HG02970 (cell line): Measurements from ENCODE around the gene CD55.

Experiments used
- ATAC-seq: cut with Tn5 transposase; IDR thresholded peaks from one replicate; pipeline ENCODE4 v1.9.1; 2021; ENCODE audit warnings: mild to moderate bottlenecking, moderate library complexity, moderate number of reproducible peaks; ENCODE audit not compliant: unreplicated experiment, low FRiP score

Gene CD55

DNA sequence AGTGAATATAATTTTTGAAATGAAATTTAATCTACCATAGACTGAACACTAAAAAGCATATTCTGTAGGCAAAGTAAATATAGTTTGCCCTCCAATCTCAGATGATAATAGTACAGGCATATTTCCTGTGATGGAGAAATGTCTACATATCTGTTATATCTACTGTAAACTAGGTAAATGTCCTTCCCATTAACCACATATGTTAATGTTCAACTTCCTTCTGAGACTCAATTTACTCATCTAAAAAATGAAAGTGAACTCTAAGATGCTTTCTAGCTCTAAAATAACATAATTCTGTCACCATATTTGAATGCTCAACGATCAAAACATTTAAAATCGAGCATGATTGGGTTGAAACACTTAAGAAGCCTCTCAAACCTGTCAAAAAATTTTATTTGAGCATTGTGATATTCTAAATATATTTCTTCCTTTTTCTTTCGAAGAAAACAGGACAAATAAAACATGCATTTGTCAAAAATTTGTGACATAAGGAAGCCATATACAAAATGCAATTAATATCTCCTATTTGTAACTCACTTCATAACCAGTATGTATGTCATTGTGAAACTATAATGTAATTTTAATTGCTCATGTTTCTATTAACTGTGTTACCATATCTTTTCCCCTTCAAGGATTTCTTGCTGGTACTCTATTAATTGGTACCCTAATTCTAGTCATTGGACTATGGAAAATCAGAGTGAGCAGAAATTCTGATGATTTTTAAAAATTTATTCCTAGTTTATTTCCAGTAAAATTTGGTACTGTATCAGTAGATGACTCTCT is 34.2 kb downstream of the CD55 start:
- ATAC-seq, result no peak

DNA sequence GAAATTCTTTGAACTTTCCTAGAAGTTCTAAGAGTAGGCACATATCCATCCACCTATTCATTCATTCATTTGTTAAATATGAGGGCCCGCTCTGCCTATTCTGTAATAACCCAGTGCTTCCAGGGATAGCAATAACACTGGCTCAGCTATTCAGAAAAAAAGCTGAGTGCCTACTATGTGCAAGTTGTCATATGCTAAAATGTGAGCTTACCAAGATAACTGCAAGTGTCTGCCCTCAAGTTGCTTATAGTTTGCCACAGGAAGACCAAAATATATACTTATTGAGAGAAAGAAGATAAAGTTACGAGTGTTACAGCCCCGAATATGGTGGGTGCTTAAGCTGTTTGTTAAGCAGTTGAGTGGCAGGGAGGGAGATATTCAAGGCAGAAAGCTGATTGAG is 39.6 kb downstream of the CD55 start:
- no peak for ATAC-seq

DNA sequence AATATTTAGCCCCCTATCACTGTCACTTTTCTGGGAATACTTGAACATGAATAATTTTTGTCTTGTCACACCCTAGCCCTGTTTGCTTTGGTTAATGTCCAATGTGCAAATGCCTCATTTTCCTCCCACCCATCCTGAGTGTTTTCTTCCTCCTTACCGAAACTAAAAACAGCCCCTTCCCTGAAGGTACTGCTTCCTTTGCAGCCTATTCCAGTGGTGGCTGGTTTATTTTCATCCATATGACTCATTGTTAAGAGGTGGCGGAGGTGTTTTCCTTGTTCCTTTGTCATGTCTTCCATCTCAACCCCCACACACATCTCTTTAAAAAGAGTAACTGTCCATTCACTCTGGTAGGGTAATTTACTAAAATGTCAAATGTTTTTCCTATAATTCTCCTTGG is 40.4 kb downstream of the CD55 start:
- ATAC-seq, result no peak

DNA sequence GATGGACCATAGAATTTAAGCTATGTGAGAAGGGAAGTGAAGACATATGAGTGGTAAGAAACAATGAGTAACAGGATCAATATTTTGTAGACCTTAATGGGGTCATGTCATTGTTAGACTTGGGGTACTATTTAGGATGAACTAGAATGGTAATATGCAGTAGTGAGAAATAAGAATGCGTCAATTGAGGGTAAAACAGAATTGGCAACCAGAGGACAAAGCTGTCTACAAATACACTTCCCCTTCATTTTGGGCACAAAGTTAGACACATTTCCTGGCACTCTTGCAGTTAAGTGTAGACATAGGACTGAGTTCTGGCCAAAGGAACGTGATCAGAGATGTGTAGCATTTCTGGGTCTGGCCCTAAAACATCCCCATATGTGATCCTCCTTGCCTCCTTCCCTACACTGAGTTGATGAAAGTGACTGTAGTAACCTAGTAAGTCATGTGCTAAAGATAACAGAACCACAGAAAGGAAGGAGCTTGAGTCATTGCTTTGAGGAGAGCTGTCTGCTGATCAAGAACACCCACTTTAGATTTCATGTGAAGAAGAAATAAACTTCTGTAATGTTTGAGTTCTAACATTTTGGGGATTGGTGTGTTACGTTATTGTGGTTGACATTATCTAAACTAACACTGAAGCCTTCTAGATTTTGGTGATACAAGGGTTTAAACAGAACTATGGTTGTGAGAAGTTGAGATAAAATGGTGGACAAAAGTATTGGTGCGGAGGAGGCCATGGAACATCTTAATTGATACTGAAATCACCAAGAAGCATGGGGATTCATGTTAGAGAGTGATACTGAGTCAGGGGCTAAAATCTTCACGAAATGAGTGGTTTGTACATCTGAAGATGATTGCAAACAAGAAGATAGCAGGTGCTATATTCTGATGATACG is 41.7 kb downstream of the CD55 start:
- no peak for ATAC-seq

DNA sequence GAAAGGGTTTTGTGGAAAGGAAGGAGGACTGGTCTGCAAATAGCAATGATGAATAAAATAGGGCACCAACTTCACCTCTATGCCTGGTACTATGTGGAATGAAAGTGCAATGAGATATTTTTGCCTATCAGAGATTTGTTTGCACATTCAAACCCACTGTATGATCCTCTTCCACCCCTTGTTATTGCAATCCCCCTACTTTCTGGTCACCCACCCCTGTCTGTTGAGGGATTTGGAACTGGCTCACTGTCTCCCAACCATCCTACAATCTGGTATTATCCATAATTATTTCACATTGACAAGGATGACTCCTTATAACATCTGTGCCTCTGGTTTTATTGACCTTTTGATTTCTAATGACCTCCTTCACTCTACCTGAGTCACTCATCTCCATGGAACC is 42.4 kb downstream of the CD55 start:
- no peak for ATAC-seq

DNA sequence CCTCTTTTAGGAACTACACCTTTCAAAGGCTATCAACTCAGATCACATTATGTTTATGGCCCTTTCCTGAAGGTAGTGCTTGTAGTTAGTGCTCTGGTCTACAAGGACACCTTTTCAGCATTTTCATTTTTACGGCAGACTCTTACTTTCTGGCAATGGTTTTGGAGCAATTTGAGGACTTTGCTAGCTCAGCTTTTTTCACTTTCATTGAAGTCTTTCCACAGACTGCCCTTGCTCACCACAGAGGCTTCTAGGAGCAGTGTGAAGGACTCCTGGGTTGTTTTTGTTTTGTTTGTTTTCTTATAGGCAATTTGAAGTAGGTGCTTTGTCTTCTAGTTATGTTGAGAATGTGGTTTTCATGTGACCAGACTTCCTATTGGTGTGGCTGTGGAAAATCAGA is 43.1 kb downstream of the CD55 start:
- no peak for ATAC-seq

DNA sequence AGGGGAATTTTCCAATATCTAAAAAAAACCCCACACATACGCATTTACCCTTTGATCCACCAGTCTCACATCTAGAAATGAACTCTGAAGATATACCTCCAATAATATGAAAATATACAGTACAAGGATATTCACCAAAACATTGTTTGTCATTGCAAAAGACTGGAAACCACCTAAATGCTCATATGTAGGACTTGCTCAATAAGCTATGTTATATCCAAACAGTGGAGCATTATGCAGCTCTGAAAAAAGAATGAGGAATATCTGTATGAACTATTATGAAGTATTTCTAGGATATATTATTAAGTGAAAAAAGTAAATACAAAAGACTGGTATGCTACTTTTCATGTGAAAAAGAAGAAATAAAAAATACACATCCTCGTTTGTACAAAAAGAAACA is 43.6 kb downstream of the CD55 start:
- no peak for ATAC-seq

DNA sequence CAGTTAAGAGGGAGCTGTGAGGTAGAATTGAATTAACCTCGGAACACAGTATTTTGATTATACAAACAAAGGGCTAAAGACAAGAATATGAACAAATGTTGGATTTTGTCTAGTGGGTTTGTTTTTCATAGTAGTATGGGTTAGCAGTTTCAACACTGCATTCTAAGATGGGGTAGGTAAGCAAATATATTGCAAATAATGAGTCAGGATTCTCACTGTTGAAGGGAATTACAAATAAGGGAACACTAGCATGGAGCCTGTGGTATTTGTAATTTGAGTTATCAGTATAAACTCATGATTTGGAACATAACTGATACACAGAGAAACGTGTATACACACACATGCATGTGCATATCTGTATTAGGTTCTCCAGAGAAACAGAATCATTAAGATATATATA is 44.5 kb downstream of the CD55 start:
- no peak for ATAC-seq

DNA sequence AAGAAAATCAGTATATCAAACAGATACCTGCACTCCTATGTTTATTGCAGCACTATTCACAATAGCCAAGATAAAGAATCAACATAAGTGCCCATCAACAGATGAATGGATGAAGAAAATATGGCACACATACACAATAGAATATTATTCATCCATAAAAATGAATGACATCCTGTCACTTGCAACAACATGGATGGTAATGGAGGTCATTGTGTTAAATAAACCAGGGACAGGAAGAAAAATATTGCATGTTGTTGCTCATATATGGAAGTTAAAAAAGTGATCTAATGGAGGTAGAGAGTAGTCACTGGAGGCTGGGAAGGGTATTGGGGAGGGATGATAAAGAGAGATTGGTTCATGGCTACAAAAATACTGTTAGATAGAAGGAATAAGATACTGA is 67.2 kb downstream of the CD55 start:
- no peak for ATAC-seq

DNA sequence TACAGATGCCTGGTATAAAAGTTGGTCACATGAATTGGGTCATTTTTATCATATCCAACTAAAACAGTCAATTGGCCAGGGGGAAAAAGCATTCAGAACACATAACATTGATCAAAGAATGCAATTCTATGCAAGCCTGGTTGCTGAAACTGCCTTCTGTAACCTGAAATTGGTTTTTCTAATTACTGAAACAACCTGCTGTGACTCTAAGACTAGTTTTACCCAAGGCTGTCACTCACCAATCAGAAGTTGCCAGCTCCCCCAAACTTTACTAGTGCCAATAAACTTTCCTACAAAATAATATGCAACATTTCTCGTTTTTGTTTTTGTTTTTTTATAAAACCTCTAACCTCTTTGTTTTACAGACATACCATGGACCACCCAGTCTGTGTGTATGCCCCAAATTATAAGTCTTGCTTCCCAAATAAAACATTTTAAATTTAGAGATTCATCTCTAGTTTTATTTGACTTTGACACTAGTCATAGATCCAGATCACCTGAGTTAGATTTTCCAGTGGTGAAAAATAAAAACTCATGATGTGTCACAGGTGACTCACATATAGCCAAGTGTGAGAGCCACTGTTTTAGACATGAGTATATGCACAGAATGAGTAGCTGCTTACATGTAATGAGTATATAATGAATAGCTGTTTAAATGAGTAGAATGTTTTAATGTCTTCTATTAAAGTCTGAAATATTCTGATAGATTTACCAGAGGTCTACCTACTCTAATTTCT is 68.4 kb downstream of the CD55 start:
- ATAC-seq, result no peak

DNA sequence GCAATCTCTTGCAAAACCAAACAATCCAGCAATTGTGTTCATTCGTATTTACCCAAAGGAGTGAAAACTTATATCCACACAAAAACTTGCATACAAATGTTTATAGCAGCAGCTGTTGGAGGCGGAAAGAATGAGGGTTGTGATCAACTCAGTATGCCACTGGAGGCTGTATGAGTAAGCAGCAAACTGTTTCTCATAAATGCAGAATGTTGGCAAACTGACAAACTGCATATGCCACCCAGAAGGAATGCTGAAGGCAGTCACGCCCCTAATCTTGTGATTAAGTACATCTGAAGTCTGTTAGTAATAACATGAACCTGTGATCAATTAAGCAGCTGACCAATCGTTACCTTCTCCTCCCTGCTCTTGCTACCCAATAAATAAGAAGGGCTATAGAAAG is 72.1 kb downstream of the CD55 start:
- ATAC-seq, result no peak

DNA sequence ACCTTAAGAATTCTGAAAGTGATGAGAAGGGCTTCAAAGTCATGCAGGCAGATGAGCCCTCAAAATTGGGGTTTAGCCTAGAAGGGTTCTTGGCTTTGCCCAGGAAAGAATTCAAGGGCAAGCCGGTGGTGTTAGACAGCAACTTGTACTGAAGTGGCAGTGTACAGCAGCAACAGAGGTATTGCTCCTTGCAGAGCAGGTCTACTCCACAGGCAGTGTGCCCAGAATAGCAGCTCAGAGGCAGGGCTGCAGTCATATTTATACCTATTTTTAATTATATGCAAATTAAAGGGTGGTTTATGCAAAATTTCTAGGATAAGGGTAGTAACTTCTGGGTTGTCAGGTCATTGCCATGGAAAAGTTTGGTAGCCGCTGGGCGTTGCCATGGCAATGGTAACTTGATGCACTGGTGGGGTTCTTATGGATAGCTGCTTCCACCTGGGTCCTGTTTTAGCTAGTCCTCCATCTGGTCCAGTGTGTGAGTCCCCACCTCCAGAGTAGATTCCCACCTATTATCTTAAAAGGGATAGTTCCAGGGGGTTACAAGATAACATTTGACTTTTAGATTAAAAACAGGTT is 74.8 kb downstream of the CD55 start:
- no peak for ATAC-seq

DNA sequence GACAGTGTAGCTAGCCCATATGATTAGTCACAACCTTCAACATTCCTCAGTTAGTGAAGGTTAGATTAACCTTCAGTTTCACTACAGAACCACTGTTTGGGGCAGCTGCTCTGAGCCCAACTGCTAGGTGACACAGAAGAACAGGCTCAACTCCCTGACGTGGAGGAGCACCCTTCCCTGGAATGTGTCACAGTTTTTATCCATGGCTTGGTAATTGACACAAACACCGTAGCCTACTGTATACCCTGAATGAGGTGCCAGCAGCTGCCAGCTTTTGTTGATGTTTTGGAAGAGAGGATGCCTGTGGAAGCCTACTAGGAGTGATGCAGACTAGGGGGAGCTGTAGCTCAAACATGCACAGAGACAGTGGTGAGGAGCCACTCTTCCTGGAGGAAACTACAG is 76.0 kb downstream of the CD55 start:
- ATAC-seq, result no peak

DNA sequence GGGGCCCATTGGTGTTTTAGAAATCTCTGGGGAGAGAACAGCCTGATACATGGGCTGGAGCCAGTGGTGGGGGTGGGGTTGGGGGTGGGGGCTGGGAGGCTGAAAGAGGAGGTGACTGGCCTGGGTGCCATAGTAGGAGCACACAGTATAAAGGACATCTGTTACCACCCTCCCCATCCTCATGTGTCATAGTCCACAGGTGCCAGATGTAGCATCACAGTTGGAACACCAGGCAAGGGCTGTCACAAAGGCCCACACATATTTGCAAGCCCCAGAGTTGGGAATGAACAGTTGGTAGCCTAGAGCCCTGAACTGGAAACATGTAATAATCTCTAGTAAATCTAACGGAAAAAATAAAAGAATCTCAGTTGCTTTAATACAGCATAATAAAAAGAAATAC is 77.5 kb downstream of the CD55 start:
- no peak for ATAC-seq

DNA sequence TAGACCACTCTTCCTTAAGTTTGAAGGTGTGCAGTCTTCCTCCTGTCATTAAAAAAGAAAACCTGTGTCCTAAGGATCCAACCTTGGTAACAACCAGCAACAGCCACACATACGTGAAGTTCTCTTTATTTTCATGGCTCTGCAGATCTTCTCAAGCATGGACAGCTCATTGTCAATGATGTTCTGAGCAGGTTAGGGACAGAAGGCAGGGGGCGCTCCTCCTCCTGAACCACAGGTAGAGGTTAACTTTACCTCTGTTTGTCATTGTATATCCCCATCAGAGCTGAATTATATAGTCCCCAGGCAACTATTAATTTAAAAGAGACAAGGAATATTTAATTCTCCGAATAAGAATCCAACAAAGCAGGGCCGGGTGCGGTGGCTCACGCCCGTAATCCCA is 80.1 kb downstream of the CD55 start:
- ATAC-seq, result no peak

DNA sequence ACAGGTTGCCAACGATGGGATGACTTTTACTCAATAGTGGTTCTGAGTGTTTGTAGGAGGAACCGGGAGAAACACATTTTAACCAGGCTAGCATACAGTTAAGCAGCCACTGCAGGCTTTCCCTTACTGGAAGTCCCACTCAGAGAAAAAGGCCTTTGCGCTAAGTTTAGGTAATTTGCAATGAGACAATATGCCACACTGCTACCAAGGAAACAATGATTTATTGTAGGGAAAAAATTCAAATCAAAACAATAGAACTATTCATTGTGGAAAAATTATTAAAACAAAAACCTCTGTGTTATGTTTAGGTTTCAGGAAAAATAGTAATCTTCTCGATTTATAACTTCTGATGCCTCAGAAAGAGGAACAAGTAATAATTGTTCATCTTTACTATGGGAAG is 81.3 kb downstream of the CD55 start:
- no peak for ATAC-seq

DNA sequence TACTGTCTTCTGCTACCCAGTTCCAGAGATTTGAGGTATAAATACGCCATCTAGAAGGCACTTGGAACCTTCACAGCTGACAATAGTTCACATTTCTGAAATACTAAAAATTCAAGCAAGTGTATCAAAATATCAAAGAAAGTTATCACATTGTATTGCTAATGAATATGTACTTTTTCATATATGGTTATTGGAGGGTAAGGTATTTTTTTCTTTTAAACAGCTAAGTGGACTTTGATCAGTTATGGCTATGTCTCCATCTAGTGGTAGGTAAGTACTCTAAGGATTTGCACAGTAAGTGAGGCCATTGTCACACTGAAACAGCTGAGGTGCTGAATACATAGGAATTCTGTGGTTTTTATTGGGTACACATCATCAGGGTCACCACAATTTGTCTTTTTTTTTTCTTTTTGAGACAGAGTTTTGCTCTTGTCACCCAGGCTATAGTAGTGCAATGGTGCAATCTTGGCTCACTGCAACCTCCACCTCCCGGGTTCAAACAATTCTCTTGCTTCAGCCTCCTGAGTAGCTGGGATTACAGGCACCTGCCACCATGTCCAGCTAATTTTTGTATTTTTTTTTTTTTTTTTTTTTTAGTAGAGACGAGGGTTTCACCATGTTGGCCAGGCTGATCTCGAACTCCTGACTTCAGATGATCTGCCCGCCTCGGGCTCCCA is 83.5 kb downstream of the CD55 start:
- ATAC-seq, result no peak

DNA sequence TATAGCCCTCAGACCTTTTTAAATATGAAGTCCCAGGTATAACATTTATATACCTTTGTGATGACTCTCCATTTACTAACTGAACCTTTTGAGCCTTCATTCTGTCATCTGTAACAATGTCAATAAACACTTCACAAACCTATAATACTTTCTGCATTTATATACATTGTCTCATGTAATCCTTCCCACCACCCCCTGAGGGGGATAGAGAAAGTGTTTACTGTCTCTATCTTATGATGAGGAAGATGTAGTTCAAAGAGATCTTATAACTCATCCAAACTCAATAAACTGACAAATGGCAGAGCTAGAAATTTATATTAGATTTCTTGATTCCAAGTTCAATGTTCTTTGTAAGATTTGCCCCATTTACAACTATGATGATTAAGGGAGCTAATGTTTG is 84.3 kb downstream of the CD55 start:
- no peak for ATAC-seq

DNA sequence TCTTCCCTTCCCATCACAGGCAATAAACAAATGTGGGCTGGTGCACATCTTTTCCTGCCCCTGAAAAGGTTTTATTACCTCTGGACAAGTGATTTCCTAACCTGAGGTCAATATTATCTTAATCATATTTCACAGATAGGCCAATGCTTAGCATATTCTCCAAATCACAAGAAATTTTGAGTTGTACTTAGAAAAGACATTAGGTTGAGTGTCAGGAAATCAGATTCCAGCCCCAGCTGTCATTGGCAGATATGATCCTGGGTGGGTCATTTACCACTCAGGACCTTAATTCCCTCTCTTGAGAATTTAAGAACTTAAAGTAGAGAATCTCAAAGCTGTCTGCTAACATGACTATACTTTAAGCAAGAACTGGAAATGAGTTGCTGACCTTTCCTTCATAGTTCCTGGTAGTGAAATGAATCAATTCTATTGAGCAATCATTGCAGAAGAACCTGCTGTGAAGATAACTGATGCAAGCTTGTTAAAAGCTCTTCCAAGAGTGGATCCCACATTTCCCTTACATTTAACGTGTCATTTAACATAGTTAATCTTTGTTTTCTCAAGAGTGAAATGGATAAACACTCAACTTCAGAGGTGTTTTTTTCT is 86.3 kb downstream of the CD55 start:
- ATAC-seq, result no peak
